Kidney (tissue), 14 donors: ENCODE results near the gene COL23A1. TPM values are rescaled to one million over a fixed set of nuclear protein-coding genes. Genes with fewer than 3 reads are reported as not detected.
"Not testable (repeated sequence)": the region's sequence is repeated elsewhere in the genome, so short reads cannot be mapped to it uniquely, and the experiment has no call there.

Experiments
- DNase-seq, 5 donors: peaks; one replicate each; pipeline ENCODE4 v3.0.0-alpha.2; 2013 to 2020
- FAIRE-seq: peaks from 2 replicates; lab custom pipeline; 2012; peaks lifted over from hg19 to GRCh38; lab: Jason Lieb, UNC
- H3K27ac ChIP-seq, 2 donors: one replicate each; pipeline ENCODE4 v1.7.0; 2013; ENCODE audit warnings: low read depth in 2 of 2, low read length in 2 of 2, inconsistent platforms in 1 of 2
- H3K27me3 ChIP-seq: one replicate; pipeline ENCODE4 v1.7.1; 2013; ENCODE audit warnings: low read length, inconsistent platforms; ENCODE audit not compliant: control insufficient read depth, insufficient read depth
- H3K36me3 ChIP-seq, 3 donors: one replicate each; pipeline versions ENCODE4 v1.7.0 to v1.7.1; 2013; ENCODE audit warnings: low read length in 3 of 3, control low read depth in 1 of 3, inconsistent platforms in 1 of 3; ENCODE audit not compliant: insufficient read depth in 3 of 3, control insufficient read depth in 2 of 3
- H3K4me1 ChIP-seq, 3 donors: one replicate each; pipeline versions ENCODE4 v1.7.0 to v1.7.1; 2013; ENCODE audit warnings: low read length in 3 of 3, inconsistent platforms in 1 of 3, low read depth in 1 of 3; ENCODE audit not compliant: control insufficient read depth in 2 of 3, insufficient read depth in 2 of 3
- H3K4me3 ChIP-seq, 3 donors: one replicate each; pipeline versions ENCODE4 v1.7.0 to v1.8.1; 2013; ENCODE audit warnings: low read length in 3 of 3, control low read depth in 1 of 3, inconsistent platforms in 1 of 3
- H3K9ac ChIP-seq, 3 donors: one replicate each; pipeline versions ENCODE4 v1.7.0 to v1.7.1; 2013; ENCODE audit warnings: low read length in 3 of 3, control low read depth in 1 of 3, inconsistent platforms in 1 of 3
- H3K9me3 ChIP-seq, 3 donors: one replicate each; pipeline versions ENCODE4 v1.7.0 to v1.7.1; 2013; ENCODE audit warnings: low read length in 3 of 3, control low read depth in 1 of 3, inconsistent platforms in 1 of 3; ENCODE audit not compliant: control insufficient read depth in 2 of 3, insufficient read depth in 1 of 3
- intact Hi-C: fragments of 100-400 bp; cut with DNase I; formaldehyde crosslinking; loops from one replicate; pipeline ENCODE4 v1.11.1; 2022
- polyA plus RNA-seq: library from polyadenylated mRNA; stranded (reverse); fragments of 350-450 nt; fragmentation: Illumina TruSeq; extraction: RNeasy Lipid Tissue Mini Kit (QIAGEN cat#74804); gene quantifications from one replicate; pipeline ENCODE4 v1.2.3, GENCODE V29; 2014; ENCODE audit warnings: low read depth, low replicate concordance; ENCODE audit not compliant: insufficient read depth
- total RNA-seq: library from RNA; stranded (reverse); fragmentation: NEBNext Ultra II Directional; extraction: Animal tissue kit (Norgen Biotek cat#: 25700); gene quantifications from one replicate; pipeline ENCODE4 v1.2.1, GENCODE V29; 2021
- TF ChIP-seq, protein P1 (sequence below): IDR thresholded peaks from 3 replicates; pipeline ENCODE4 v1.5.1; 2012; ENCODE audit warnings: mild to moderate bottlenecking, moderate library complexity, borderline replicate concordance; ENCODE audit not compliant: insufficient read depth; ENCODE audit errors: extremely low read depth
- donor health status: control.
- donor health status: control.
- donor health status: control.
- donor health status: control.
- donor health status: control.
- donor health status: DM: yes; HTN: yes; CAD: no.
- donor health status: Normal renal cell carcinoma (clear cell type).

Gene COL23A1
- total and polyA plus RNA-seq, 2 donors from 2014 or later: 4.1 to 8.7 TPM

DNA sequence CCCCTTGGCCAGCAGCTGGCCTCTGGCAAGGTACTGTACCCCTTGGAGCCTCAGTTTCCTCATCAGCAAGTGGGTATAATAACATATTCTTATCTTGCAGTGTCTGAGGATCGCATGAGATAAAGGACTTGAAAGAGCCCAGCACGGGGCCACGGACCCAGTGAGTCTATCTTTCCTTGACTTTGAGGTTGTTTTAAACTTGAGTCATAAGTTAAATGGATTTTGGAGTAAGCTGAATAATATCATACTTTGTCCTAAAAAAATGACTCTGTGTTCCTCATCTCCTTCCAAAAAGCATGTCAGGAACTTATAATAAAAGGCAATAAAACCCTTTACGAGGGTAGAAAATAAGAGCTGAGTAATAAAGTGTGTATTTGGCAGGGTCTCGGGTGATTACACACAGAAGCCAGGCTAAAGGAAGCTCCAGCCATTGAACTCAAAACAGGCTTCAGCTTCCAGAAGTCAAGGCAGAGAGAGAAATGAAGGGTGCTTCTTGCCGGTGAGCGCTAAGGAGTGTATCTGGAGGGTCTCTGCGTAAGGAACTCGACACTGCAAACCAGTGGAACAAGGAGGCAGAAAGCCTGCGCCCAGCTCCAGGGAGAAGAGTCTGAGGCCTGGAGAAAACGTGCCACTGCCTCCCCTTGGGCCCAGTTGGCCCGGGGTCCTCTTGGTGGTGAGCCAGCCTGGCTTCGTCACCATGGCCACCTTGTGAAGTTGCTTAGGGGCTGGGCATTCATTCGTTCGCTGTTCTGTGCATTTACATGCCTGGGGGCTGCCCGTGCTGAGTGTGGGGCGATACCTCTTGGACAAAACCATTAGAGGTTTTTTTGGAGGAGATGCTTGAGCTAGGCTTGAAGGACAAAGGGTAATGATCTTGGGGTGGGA is 285.2 kb downstream of the COL23A1 start:
- TF ChIP-seq, protein P1, sequence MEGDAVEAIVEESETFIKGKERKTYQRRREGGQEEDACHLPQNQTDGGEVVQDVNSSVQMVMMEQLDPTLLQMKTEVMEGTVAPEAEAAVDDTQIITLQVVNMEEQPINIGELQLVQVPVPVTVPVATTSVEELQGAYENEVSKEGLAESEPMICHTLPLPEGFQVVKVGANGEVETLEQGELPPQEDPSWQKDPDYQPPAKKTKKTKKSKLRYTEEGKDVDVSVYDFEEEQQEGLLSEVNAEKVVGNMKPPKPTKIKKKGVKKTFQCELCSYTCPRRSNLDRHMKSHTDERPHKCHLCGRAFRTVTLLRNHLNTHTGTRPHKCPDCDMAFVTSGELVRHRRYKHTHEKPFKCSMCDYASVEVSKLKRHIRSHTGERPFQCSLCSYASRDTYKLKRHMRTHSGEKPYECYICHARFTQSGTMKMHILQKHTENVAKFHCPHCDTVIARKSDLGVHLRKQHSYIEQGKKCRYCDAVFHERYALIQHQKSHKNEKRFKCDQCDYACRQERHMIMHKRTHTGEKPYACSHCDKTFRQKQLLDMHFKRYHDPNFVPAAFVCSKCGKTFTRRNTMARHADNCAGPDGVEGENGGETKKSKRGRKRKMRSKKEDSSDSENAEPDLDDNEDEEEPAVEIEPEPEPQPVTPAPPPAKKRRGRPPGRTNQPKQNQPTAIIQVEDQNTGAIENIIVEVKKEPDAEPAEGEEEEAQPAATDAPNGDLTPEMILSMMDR: no peak
- H3K9ac ChIP-seq: no peak overlapping the region
- intact Hi-C loops: no loop called here
- peak in 2 of 5 donors; percentile 23 to 58 for DNase-seq
- no peaks in the 10 kb centered on the region for H3K4me1 ChIP-seq
- no peaks in the 10 kb centered on the region for H3K27me3 ChIP-seq
- H3K36me3 ChIP-seq: no peaks in the 10 kb centered on the region
- no peak overlapping the region for H3K4me3 ChIP-seq
- peaks cover 0 to 2% (median 0%) of the 10 kb centered on the region in 3 donors for H3K9me3 ChIP-seq
- H3K27ac ChIP-seq: no peak overlapping the region
- FAIRE-seq: no peak

DNA sequence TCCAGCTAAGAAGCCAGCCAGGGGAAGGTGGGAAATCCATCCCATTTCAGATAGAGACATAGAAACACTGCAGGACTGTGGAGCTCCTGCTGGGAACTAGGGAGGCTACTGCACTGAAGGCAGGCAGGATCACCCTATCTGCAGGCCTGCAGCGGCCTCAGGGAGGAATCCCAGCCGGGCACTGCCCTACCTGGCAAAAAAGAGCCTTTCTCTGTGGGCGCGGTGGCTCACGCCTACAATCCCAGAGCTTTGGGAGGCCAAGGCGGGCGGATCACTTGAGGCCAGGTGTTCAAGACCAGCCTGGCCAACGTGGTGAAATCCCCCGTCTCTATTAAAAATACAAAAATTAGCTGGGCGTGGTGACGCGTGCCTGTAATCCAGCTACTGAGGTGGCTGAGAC is 286.2 kb downstream of the COL23A1 start:
- H3K4me1 ChIP-seq: no peaks in the 10 kb centered on the region
- FAIRE-seq: no peak
- no peaks in the 10 kb centered on the region for H3K36me3 ChIP-seq
- peaks cover 0 to 2% (median 0%) of the 10 kb centered on the region in 3 donors for H3K9me3 ChIP-seq
- intact Hi-C loops: no loop called here
- H3K27ac ChIP-seq: no peak overlapping the region
- peak in 1 of 5 donors; percentile 37 for DNase-seq
- no peaks in the 10 kb centered on the region for H3K27me3 ChIP-seq
- TF ChIP-seq, protein P1: no peak
- no peak overlapping the region for H3K9ac ChIP-seq
- no peak overlapping the region for H3K4me3 ChIP-seq

DNA sequence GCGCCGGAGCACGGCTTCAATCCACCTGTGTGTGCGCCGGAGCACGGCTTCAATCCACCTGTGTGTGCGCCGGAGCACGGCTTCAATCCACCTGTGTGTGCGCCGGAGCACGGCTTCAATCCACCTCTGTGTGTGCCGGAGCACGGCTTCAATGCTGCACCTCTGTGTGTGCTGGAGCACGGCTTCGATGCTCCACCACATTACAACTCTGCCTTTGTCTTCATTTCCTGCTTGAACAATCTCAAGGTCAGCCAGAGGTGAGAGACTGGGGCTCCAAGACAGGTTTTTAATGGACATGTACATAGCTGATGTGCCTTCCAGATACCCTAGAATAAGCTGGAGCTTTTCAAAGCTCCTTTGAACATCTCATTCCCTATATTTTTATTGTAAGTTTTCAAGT is 287.9 kb downstream of the COL23A1 start:
- H3K27ac ChIP-seq, FAIRE-seq, H3K4me1 ChIP-seq, H3K27me3 ChIP-seq, H3K9me3 ChIP-seq, H3K9ac ChIP-seq, intact Hi-C loops, H3K36me3 ChIP-seq, H3K4me3 ChIP-seq: not testable (repeated sequence)
- peak in 3 of 5 donors; percentile 41 to 61 (median 42) for DNase-seq

DNA sequence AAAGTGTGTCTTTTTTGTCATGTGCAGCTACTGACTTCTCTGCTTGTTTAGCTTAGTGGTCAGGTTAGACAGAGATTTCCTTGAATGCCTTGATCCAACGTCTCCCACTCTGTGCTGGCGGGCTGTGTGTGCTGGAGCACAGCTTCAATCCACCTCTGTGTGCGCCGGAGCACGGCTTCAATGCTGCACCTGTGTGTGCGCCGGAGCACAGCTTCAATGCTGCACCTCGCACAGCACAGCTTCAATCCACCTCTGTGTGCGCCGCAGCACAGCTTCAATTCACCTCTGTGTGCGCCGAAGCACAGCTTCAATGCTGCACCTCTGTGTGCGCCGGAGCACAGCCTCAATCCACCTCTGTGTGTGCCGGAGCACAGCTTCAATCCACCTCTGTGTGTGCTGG is 288.6 kb downstream of the COL23A1 start:
- Histone ChIP-seq H3K27ac (no peak overlapping the region), H3K4me1 (no peaks in the 10 kb centered on the region), H3K36me3 (no peaks in the 10 kb centered on the region), H3K9me3 (peaks cover 0 to 2% (median 0%) of the 10 kb centered on the region in 3 donors), H3K9ac (no peak overlapping the region), H3K4me3 (no peak overlapping the region), H3K27me3 (no peaks in the 10 kb centered on the region)
- DNase-seq (peak in 3 of 5 donors; percentile 16 to 42 (median 26)), FAIRE-seq (no peak)
- intact Hi-C loops: no loop called here
- TF ChIP-seq, protein P1: no peak
